Muscle of leg (tissue), 11 donors: ENCODE data around the gene KCNQ1. TPM values are rescaled to one million over a fixed set of nuclear protein-coding genes. Genes with fewer than 3 reads are reported as not detected.
A peak's percentile ranks its signal among the peaks of the same experiment; 100 is the strongest.

Experiments
- DNase-seq: peaks from one replicate; pipeline ENCODE4 v3.0.0; 2013
- H3K27ac ChIP-seq: one replicate; pipeline ENCODE4 v1.5.1; 2013; ENCODE audit warnings: mild to moderate bottlenecking, low read length, control low read depth
- H3K27me3 ChIP-seq: one replicate; pipeline ENCODE4 v1.6.1; 2013; ENCODE audit warnings: low read length; ENCODE audit not compliant: control insufficient read depth, insufficient read depth
- H3K36me3 ChIP-seq: one replicate; pipeline ENCODE4 v1.6.1; 2013; ENCODE audit warnings: low read length; ENCODE audit not compliant: control insufficient read depth, insufficient read depth
- H3K4me1 ChIP-seq: one replicate; pipeline ENCODE4 v1.6.1; 2013; ENCODE audit warnings: low read length; ENCODE audit not compliant: control insufficient read depth, insufficient read depth
- H3K4me3 ChIP-seq: one replicate; pipeline ENCODE4 v1.5.1; 2013; ENCODE audit warnings: low read length, control low read depth
- H3K9me3 ChIP-seq: replicated peaks from 2 replicates; pipeline ENCODE4 v1.6.1; 2013; ENCODE audit warnings: low read depth, low read length; ENCODE audit not compliant: control insufficient read depth
- WGBS: methylation state at CpG from one replicate; pipeline ENCODE4 v1.1.5; 2013; ENCODE audit warnings: missing lambda C conversion rate; ENCODE audit not compliant: insufficient coverage; 5-methylcytosine and 5-hydroxymethylcytosine counted together
- polyA plus RNA-seq, 8 donors: library from polyadenylated mRNA; unstranded; fragments of 120-200 nt; gene quantifications; one replicate each; pipeline versions ENCODE4 v1.2.1 to v1.2.3, GENCODE V29; 2013; ENCODE audit warnings: inconsistent platforms in 1 of 8, low replicate concordance in 1 of 8; ENCODE audit not compliant: insufficient read length in 8 of 8, insufficient read depth in 1 of 8
- total RNA-seq: library from RNA; stranded (reverse); fragments of 120-200 nt; gene quantifications from one replicate; pipeline ENCODE4 v1.2.4, GENCODE V29; 2013

Gene KCNQ1
- total and polyA plus RNA-seq, 9 donors, result 0.84 to 4.1 (median 2.6) TPM

GRCh38 chr11:2740275-2740940 lies 295.6 kb downstream of the KCNQ1 start:
- WGBS, result 91% methylated on average over 15 of the region's 17 CpGs

GRCh38 chr11:2741006-2741376 lies 296.2 kb downstream of the KCNQ1 start:
- H3K9me3 ChIP-seq, result no peaks in the 10 kb centered on the region
- WGBS, result 66% methylated on average over 6 of the region's 7 CpGs
- no peaks in the 10 kb centered on the region for H3K36me3 ChIP-seq
- peak overlapping the region; percentile 55 for H3K27ac ChIP-seq
- H3K27me3 ChIP-seq, result peaks cover 3% of the 10 kb centered on the region
- DNase-seq, result no peak
- H3K4me1 ChIP-seq, result peaks cover 68% of the 10 kb centered on the region
- no peak overlapping the region for H3K4me3 ChIP-seq

More at GRCh38 chr11:2740275-2740940, 295.6 kb downstream of the KCNQ1 start:
- Histone ChIP-seq H3K9me3 (no peaks in the 10 kb centered on the region), H3K4me1 (peaks cover 68% of the 10 kb centered on the region), H3K27ac (no peak overlapping the region), H3K4me3 (no peak overlapping the region), H3K27me3 (peaks cover 3% of the 10 kb centered on the region), H3K36me3 (no peaks in the 10 kb centered on the region)
- DNase-seq, result no peak

DNA sequence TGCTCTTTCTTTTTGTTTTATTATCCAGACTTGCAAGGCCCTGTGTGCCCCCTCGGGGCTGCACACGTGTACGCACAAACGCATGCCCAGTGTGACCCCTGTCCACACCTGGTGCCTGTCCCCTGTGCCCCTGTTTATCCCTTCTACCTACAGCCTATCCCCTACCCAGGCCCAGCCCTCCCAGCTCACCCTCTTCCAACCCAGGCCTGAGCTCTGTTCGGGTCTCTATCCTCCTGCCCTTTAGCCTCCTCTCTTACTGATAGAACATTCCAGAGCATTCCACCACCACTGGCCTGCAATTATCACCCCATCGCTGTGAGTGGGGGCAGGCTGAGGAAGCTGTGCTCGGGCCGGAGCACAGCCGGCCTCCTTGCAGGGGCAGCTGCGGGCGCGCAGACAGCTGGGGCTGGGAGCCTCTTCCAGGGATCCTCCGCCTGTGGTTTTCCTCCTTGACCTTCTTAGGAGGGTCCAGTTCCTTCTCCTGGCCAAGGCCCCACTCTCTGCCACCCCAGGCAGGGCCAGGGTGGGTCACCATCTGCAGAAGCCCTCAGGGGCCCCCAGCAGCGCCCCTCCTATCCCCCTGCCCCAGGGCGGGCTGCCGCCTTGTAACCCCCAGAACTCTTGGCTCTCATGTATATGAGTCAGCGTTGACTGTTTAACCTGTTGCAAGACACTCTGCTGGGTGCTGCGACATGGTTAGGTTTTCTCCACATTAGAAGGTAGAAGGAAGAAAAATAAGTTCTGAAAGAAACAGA lies 296.7 kb downstream of the KCNQ1 start:
- Histone ChIP-seq H3K9me3 (no peaks in the 10 kb centered on the region), H3K4me3 (no peak overlapping the region), H3K4me1 (peaks cover 68% of the 10 kb centered on the region), H3K27ac (peak overlapping the region; percentile 55), H3K36me3 (no peaks in the 10 kb centered on the region), H3K27me3 (peaks cover 1% of the 10 kb centered on the region)
- DNase-seq, result peak; percentile 62
- WGBS, result 18% methylated on average over 13 of the region's 18 CpGs

- Histone ChIP-seq H3K27me3 (no peaks in the 10 kb centered on the region), H3K27ac (peak overlapping the region; percentile 42), H3K4me1 (peaks cover 65% of the 10 kb centered on the region), H3K36me3 (no peaks in the 10 kb centered on the region), H3K9me3 (no peaks in the 10 kb centered on the region), H3K4me3 (no peak overlapping the region)
- 78% methylated on average over 5 of the region's 5 CpGs for WGBS
- no peak for DNase-seq
Measured at GRCh38 chr11:2742201-2742600, 297.4 kb downstream of the KCNQ1 start.

DNA sequence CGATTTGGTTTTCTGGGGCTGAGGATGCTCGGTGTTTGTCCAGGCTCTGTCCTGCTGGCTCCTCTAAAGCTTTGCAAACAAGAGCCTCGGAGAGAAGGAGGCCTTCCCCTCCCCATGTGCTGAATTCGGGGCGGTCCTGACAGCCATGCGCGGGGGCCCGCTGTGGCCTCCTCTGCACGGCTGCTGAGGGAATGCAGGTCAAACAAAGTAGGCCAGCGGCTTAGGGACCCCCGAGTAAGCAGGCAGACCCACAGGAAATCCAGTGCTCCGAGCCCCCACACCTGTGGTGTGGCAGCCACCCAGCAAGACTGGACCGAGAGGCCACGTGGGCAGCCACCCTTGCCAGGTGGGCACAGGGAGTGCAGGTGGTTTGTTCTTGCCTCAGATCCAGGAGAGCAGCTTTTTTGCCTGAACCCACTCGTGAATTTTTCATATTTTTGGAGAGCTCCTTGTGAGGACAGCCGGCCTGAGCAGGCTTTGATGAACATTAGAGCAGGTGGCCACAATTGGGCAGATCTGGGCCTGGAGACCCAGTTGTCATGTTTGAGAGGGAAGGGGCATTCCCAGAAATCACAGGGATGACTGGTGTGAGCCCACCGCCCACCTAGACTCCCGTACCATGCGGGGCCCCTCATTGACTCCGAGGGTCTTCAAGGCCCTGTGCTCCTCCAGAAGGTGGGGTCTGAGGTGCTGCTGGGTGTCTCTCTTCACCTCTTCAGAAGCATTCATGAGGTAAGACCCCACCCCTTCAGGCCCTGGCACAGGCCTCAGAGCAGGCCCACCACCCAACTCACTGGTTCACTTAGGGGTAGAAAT lies 298.0 kb downstream of the KCNQ1 start:
- Histone ChIP-seq H3K4me3 (no peak overlapping the region), H3K36me3 (no peaks in the 10 kb centered on the region), H3K4me1 (peaks cover 59% of the 10 kb centered on the region), H3K9me3 (no peaks in the 10 kb centered on the region), H3K27me3 (no peaks in the 10 kb centered on the region), H3K27ac (no peak overlapping the region)
- peak; percentile 27 for DNase-seq
- 61% methylated on average over 16 of the region's 20 CpGs for WGBS

DNA sequence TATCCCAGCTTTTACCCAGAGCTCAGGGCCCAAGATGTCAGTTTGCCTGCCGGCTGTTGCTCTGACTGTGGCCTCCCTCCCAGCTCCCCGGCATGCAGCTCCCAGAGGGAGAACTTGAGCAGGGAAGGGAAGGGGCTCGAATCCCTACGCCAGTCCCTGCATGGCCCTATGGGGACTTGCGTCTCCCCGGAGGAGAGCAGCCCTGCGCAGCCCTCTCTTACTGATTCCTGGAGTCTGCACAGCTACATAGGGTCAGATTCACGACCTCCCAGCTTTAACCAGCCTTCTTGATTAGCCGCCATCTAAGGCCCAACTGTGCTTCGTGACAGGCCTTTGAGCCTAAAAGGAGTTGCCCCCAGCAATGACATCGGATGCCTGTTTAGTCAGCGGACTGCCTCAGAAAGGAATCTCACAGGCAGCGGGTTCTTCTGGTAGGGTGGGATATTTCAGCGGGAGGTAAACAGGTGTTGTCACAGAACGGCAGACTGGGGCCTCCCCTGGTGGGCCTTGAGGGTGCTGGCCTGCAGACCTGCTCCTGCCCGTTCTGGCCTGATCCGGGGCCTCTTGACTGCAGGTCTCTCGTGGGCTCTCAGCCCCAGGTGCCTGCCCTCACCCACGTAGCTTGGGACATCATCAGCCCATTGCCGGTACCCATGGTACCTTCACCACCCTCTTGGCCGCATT lies 298.8 kb downstream of the KCNQ1 start:
- 80% methylated on average over 18 of the region's 21 CpGs for WGBS

GRCh38 chr11:2744166-2744565 lies 299.4 kb downstream of the KCNQ1 start:
- peak; percentile 35 for DNase-seq
- peaks cover 63% of the 10 kb centered on the region for H3K4me1 ChIP-seq

More for the DNA sequence above, 298.8 kb downstream of the KCNQ1 start:
- H3K27ac ChIP-seq, result no peak overlapping the region
- peak; percentile 17 for DNase-seq
- peaks cover 59% of the 10 kb centered on the region for H3K4me1 ChIP-seq
- no peaks in the 10 kb centered on the region for H3K27me3 ChIP-seq
- H3K9me3 ChIP-seq, result no peaks in the 10 kb centered on the region
- H3K4me3 ChIP-seq, result no peak overlapping the region
- no peaks in the 10 kb centered on the region for H3K36me3 ChIP-seq

DNA sequence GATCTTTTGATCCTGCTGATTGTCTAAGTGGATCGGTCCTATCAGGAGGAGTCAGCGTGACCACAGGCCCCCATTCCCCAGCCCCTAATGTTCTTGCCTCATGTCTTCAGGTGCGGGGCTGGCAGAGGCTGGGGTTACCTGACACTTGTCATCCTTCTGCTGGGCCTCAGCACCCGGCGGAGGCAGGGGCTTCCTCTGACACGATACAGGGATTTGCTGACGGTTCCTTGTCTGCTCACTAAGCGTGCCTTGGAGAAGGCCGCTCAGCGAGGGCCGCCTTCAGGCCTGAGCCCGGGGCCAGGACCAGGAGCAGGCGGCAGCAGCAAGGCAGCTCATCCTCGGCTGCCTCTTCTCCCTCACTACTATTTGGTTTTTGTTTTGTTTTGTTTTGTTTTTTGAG lies 300.7 kb downstream of the KCNQ1 start:
- no peaks in the 10 kb centered on the region for H3K27me3 ChIP-seq
- H3K4me3 ChIP-seq, result no peak overlapping the region
- H3K27ac ChIP-seq, result no peak overlapping the region
- DNase-seq, result no peak
- H3K36me3 ChIP-seq, result no peaks in the 10 kb centered on the region
- H3K9me3 ChIP-seq, result no peaks in the 10 kb centered on the region
- whole genome bisulfite sequencing, result 84% methylated on average over 7 of the region's 14 CpGs
- H3K4me1 ChIP-seq, result peaks cover 58% of the 10 kb centered on the region

More at GRCh38 chr11:2744166-2744565, 299.4 kb downstream of the KCNQ1 start:
- Histone ChIP-seq H3K9me3 (no peaks in the 10 kb centered on the region), H3K27me3 (no peaks in the 10 kb centered on the region), H3K27ac (no peak overlapping the region), H3K36me3 (no peaks in the 10 kb centered on the region), H3K4me3 (no peak overlapping the region)
- 96% methylated on average over 8 of the region's 9 CpGs for WGBS

DNA sequence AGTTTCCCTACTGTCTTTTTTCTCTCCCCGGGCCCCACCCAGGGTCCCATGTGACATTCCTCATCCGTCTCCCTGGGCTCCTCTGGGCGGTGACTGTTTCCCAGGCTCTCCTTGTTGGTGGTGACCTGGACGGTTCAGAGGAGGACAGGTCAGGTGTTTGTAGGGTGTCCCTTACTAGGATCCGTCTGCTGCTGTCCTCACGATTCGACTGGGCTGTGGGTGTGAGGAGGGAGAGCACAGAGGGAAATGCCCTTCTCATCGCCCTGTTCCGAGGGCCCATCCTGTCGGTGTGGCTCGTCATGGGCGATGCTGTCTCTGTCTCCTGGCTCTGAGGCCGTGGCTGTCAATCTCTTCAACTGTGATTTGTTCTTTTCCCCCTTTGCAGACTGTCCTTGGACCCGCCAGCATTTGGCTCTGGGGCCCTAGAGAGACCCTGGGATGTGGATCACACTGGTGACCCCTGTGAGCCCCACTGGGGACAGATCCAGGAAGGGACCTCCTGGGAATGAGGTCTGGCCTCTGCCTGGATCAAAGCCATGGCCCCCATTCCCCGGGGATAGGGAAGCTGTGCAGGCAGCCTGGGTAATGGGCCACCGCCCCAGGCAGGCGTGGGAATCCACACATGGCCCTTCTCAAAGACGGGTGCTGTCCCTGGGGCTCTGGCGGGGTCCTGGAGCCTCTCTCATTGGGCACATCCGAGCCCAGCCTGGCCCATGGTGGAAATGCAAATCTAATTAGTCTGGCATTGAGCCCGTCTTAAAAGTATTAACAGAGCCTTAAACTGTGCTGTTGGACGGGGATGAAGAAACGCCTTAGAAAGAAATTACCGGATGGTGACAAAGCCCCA lies 301.8 kb downstream of the KCNQ1 start:
- Histone ChIP-seq H3K27me3 (no peaks in the 10 kb centered on the region), H3K36me3 (no peaks in the 10 kb centered on the region), H3K4me1 (peaks cover 53% of the 10 kb centered on the region), H3K9me3 (no peaks in the 10 kb centered on the region), H3K4me3 (no peak overlapping the region), H3K27ac (no peak overlapping the region)
- 85% methylated on average over 22 of the region's 24 CpGs for WGBS
- peak; percentile 14 for DNase-seq
